ENCODE results near the gene ZFP36L2. TPM values are rescaled to one million over a fixed set of nuclear protein-coding genes. Genes with fewer than 3 reads are reported as not detected.
A peak's percentile ranks its signal among the peaks of the same experiment; 100 is the strongest.

ZFP36L2 gene
- total and polyA plus RNA-seq, 9 of the 15 experiments (the other 6 are each of a cell fraction or from before 2014, with no cell fraction given) = 4.1 to 60.6 (median 20.3) TPM

GRCh38 chr2:43226955-43227829 lies 786 bp upstream of the ZFP36L2 start (continued):
- no peak for TF ChIP-seq ATF1 (CRISPR knock-in tag; IDR thresholded peaks at IDR 0.05)
- TF ChIP-seq ATF1 (tag; IDR thresholded peaks at IDR 0.05) = peak; percentile 71
- peak; percentile 54; the same call in 1 of the 2 replicates for TF ChIP-seq NKRF (IDR thresholded peaks at IDR 0.05; ENCODE audit: borderline replicate concordance)
- no peak for TF ChIP-seq PHTF2 (CRISPR knock-in tag; IDR thresholded peaks at IDR 0.05)
- no peak for TF ChIP-seq ZFP1 (CRISPR knock-in tag; IDR thresholded peaks at IDR 0.05)
- TF ChIP-seq HDAC1 (IDR thresholded peaks at IDR 0.05) = no peak; a peak in 2 of 4 replicates
- peak in 1 of 2 experiments; percentile 14; a peak in 1 of 4 replicates for TF ChIP-seq TEAD1 (CRISPR knock-in tag; IDR thresholded peaks at IDR 0.05)
- no peak for TF ChIP-seq SRSF3 (IDR thresholded peaks at IDR 0.05; ENCODE audit: insufficient read depth, low read length)
- 0 out of 2 replicates have a peak, but pooled peaks have one; percentile 59 for TF ChIP-seq HNRNPL (IDR thresholded peaks at IDR 0.05; ENCODE audit: low read depth, low read length)
- TF ChIP-seq HES1 (IDR thresholded peaks at IDR 0.05; ENCODE audit: low read depth) = no peak
- peak; percentile 64; the same call in 1 of the 2 replicates for TF ChIP-seq BHLHE40 (IDR thresholded peaks at IDR 0.05; ENCODE audit: low read length)
- peak; percentile 99 for TF ChIP-seq MYC (IDR thresholded peaks at IDR 0.05; ENCODE audit: low read depth, low read length)
- peak; percentile 80; the same call in 1 of the 2 replicates for TF ChIP-seq MYC (CRISPR knock-in tag; IDR thresholded peaks at IDR 0.05; ENCODE audit: borderline replicate concordance, low read depth)
- TF ChIP-seq GTF2F1 (IDR thresholded peaks at IDR 0.05; ENCODE audit: low read depth, low read length) = no peak; the same call in 1 of the 2 replicates
- TF ChIP-seq TFE3 (CRISPR knock-in tag; IDR thresholded peaks at IDR 0.05) = no peak
- no peak for TF ChIP-seq ARID3A (IDR thresholded peaks at IDR 0.05; ENCODE audit: borderline replicate concordance, low read depth, low read length)
- no peak for TF ChIP-seq NR2C1 (IDR thresholded peaks at IDR 0.05)
- no peak for TF ChIP-seq NR2C1 (tag; IDR thresholded peaks at IDR 0.05)
- TF ChIP-seq ZNF121 (CRISPR knock-in tag; conservative IDR thresholded peaks at IDR 0.05) = no peak; the same call in 1 of the 2 replicates
- no peak for TF ChIP-seq ZNF274 (IDR thresholded peaks at IDR 0.05; ENCODE audit: borderline replicate concordance, low read depth, low read length)

All from K562 (cell line).